Fibroblast of the aortic adventitia (primary cell): ENCODE data around the gene DCC. TPM values are rescaled to one million over a fixed set of nuclear protein-coding genes. Genes with fewer than 3 reads are reported as not detected.
"Not testable (repeated sequence)": the region's sequence is repeated elsewhere in the genome, so short reads cannot be mapped to it uniquely, and the experiment has no call there.

Experiments used
- DNase-seq: peaks from one replicate; pipeline ENCODE4 v3.0.0-alpha.2; 2010; ENCODE audit warnings: low read depth
- H3K4me3 ChIP-seq: 2 replicates; pipeline ENCODE4 v1.5.1; 2011; ENCODE audit warnings: low read depth, mild to moderate bottlenecking, control low read depth, low read length, moderate library complexity
- total RNA-seq: library from RNA; depleted of rRNA; stranded (reverse); fragments of >200 nt; gene quantifications from 2 replicates; pipeline ENCODE4 v1.2.3, GENCODE V29; 2012; ENCODE audit warnings: low replicate concordance
- TF ChIP-seq, protein P1 (sequence below): IDR thresholded peaks from 2 replicates; pipeline ENCODE4 v1.5.1; 2011; ENCODE audit warnings: mild to moderate bottlenecking, low read length, control low read depth, inconsistent platforms; ENCODE audit not compliant: insufficient read depth

DCC gene
- total RNA-seq, 1 donor = 0.09 TPM

DNA sequence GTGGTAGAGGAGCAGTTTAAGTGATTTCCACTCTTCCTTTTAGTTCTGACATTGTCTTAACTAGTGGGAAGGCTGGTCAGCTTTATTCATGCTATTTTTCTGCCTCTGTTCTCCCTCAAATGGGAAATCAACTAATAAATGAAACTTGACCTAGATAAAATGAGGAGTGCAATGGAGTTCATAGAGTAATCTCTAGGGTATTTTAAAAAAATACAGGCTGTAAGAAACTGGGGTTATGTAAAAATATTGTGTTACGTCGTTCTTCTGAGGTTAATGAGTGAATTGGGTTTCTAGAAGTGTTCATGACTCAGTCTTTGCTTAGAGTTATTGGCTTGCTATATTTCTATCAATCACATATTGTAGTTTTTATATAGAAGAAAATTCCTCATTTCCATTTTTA lies 1150.0 kb downstream of the DCC start:
- TF ChIP-seq, protein P1, sequence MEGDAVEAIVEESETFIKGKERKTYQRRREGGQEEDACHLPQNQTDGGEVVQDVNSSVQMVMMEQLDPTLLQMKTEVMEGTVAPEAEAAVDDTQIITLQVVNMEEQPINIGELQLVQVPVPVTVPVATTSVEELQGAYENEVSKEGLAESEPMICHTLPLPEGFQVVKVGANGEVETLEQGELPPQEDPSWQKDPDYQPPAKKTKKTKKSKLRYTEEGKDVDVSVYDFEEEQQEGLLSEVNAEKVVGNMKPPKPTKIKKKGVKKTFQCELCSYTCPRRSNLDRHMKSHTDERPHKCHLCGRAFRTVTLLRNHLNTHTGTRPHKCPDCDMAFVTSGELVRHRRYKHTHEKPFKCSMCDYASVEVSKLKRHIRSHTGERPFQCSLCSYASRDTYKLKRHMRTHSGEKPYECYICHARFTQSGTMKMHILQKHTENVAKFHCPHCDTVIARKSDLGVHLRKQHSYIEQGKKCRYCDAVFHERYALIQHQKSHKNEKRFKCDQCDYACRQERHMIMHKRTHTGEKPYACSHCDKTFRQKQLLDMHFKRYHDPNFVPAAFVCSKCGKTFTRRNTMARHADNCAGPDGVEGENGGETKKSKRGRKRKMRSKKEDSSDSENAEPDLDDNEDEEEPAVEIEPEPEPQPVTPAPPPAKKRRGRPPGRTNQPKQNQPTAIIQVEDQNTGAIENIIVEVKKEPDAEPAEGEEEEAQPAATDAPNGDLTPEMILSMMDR = no peak
- no peak overlapping the region for H3K4me3 ChIP-seq
- DNase-seq = no peak

DNA sequence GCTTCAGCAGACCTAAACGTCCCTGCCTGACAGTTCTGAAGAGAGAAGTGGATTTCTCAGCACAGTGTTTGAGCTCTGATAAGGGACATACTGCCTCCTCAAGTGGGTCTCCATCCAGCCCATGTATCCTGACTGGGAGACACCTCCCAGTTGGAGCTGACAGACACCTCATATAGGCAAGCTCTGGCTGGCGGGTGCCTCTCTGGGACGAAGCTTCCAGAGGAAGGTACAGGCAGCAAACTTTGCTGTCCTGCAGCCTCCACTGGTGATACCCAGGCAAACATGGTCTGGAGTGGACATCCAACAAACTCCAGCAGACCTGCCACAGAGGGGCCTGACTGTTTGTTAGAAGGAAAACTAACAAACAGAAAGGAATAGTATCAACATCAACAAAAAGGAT lies 1156.0 kb downstream of the DCC start:
- no peak overlapping the region for H3K4me3 ChIP-seq
- DNase-seq = no peak
- TF ChIP-seq, protein P1 = no peak

DNA sequence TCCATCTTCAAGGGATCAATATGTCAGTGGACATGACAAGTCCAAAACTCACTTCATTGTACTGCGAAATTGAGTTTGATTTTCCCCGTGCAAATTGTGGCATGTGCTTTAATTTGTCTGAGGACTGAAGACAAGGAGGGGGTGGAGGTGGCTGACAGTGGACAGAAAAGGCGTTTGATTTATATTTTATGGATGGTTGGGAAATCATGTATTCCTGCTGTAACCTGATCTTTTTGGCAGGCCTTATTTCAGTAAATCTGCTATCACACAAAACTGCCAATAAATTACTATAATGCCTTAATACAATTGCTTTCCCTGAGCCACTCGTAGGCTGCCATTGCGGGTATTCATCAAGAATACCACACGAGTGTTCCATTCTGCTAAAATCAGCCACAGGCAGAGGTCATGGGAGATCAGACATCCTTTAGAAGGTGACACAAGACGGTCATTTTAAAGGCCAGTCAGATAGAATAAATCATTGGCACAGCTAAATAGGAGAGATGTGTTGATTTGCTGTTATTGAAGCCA lies 1164.0 kb downstream of the DCC start:
- no peak for DNase-seq
- TF ChIP-seq, protein P1 = no peak
- no peak overlapping the region for H3K4me3 ChIP-seq

DNA sequence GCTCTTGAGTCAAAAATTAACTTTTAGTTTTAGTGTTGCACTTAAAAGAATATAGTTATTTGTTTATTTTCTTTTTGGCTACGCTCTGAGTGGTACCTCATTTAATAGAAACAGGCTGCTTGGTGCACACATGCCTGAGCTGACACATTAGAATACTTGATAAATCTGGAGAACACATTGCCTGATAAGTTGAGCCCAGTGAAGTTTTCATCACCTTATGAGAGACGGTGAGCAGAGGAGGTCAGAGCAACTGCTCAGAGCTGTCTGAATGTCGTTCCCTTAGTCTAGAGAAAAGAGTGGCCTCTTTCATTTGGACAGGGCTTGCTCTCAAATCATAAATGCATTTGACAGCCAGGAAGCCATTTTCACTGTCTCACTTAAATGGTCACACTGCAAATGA lies 1168.5 kb downstream of the DCC start:
- H3K4me3 ChIP-seq = no peak overlapping the region
- no peak for DNase-seq
- TF ChIP-seq, protein P1 = no peak

DNA sequence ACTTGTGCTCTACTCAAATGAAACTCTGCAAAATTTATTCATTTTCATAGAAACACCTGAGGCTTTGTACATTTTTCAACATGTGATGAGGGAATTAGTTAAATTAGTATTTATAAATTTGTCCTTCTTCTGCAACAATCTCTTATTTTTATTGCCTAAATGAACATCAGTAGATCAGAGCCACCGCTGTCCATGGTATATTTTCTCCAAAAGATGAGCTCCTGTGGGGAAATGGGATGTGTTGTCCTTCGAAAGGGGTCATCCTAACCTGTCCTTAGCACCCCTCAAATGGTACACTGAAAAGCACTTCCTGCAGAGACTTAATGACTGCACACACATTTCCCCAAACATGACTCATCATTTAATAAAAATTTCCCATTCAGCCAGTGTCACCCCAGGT lies 1169.9 kb downstream of the DCC start:
- H3K4me3 ChIP-seq = no peak overlapping the region
- DNase-seq = no peak
- TF ChIP-seq, protein P1 = no peak

DNA sequence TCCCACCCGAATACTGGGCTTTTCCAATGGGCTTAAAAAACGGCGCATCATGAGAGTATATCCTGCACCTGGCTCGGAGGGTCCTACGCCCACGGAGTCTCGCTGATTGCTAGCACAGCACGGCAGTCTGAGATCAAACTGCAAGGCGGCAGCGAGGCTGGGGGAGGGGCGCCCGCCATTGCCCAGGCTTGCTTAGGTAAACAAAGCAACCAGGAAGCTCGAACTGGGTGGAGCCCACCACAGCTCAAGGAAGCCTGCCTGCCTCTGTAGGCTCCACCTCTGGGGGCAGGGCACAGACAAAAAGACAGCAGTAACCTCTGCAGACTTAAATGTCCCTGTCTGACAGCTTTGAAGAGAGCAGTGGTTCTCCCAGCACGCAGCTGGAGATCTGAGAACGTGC lies 1171.7 kb downstream of the DCC start:
- H3K4me3 ChIP-seq, DNase-seq: not testable (repeated sequence)

DNA sequence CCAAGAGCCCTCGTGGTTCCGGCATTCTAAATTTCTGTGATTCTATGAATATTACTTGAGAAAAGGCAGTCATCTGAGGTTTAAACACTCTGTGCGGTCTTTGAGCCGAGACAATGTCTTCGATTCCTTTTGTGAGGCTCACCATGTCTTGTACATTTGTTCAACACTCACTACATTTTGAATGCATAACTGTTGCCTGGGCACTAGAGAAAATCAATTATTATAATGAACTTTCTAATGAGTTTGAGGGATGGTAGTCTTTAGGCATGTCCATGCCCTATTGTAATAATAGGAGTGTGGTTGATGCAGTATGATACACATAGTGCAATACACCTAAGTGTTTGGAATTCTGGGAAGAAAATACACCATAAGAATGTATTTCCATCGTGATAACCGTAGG lies 1181.1 kb downstream of the DCC start:
- H3K4me3 ChIP-seq = no peak overlapping the region
- TF ChIP-seq, protein P1 = no peak
- DNase-seq = no peak
